GM12891 (cell line): ENCODE measurements around the gene ZNF491.

Source experiments
- POLR2A ChIP-seq: IDR thresholded peaks from 2 replicates; pipeline ENCODE4 v1.6.1; 2011; ENCODE audit warnings: low read depth, low read length, control low read depth
- POLR2AphosphoS5 ChIP-seq: IDR thresholded peaks from 2 replicates; pipeline ENCODE4 v1.6.1; 2011; ENCODE audit warnings: low read depth, low read length, control low read depth
- SPI1 ChIP-seq: IDR thresholded peaks from 2 replicates; pipeline ENCODE4 v1.6.1; 2011; ENCODE audit warnings: low read depth, low read length, control low read depth
- TAF1 ChIP-seq: IDR thresholded peaks from 2 replicates; pipeline ENCODE4 v1.6.1; 2011; ENCODE audit warnings: low read depth, low read length, control low read depth

- no peak for TF ChIP-seq POLR2A
- no peak for TF ChIP-seq POLR2AphosphoS5
- TF ChIP-seq TAF1, result no peak
- no peak for TF ChIP-seq SPI1
Observed at GRCh38 chr19:11792942-11793341, 5.4 kb upstream of the ZNF491 start.
